Esophagus squamous epithelium (tissue), 4 donors: ENCODE data around the gene NEDD8.

ENCODE experiments used
- POLR2A ChIP-seq, 4 donors: fragments of 450-650 bp; IDR thresholded peaks; one replicate each; pipeline ENCODE4 v1.6.1; 2017; ENCODE audit warnings: antibody characterized with exemption in 4 of 4, mild to moderate bottlenecking in 4 of 4, moderate library complexity in 3 of 4
- TF ChIP-seq, protein P1 (sequence below), 6 experiments: fragments of 450-650 bp in 4 of 6; fragments of 200-600 bp in 2 of 6; sonication (generic) in 2 of 6; IDR thresholded peaks; one replicate each; pipeline ENCODE4 v1.5.1; 2016 to 2019; ENCODE audit warnings: antibody characterized with exemption in 6 of 6, mild to moderate bottlenecking in 4 of 6, moderate library complexity in 4 of 6

DNA sequence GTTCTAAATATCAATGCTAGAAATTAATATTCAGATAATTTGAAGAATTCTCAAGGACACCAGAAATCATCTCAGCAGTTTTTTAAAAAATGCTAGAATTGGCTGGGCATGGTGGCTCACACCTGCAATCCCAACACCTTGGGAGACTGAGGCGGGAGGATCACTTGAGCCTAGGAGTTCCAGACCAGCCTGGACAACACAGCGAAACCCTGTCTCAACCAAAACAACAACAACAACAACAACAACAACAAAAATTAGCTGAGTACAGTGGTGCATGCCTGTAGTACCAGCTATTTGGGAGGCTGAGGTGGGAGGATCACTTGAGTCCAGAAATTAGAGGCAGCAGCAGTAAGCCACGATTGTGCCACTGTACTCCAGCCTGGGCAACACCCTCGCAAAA is 13.1 kb downstream of the NEDD8 start:
- TF ChIP-seq, protein P1, sequence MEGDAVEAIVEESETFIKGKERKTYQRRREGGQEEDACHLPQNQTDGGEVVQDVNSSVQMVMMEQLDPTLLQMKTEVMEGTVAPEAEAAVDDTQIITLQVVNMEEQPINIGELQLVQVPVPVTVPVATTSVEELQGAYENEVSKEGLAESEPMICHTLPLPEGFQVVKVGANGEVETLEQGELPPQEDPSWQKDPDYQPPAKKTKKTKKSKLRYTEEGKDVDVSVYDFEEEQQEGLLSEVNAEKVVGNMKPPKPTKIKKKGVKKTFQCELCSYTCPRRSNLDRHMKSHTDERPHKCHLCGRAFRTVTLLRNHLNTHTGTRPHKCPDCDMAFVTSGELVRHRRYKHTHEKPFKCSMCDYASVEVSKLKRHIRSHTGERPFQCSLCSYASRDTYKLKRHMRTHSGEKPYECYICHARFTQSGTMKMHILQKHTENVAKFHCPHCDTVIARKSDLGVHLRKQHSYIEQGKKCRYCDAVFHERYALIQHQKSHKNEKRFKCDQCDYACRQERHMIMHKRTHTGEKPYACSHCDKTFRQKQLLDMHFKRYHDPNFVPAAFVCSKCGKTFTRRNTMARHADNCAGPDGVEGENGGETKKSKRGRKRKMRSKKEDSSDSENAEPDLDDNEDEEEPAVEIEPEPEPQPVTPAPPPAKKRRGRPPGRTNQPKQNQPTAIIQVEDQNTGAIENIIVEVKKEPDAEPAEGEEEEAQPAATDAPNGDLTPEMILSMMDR (IDR thresholded peaks at IDR 0.05) = no peak
- TF ChIP-seq POLR2A (IDR thresholded peaks at IDR 0.05) = no peak
